ENCODE data around the gene PTGER4.
A peak's percentile ranks its signal among the peaks of the same experiment; 100 is the strongest.

Gene PTGER4

GRCh38 chr5:40672425-40672824 is 7.3 kb upstream of the PTGER4 start:
- DNase-seq: peak; percentile 83 to 89

GRCh38 chr5:40674661-40675235 is 5.0 kb upstream of the PTGER4 start:
- no peak for DNase-seq

- DNase-seq: no peak
Observed at GRCh38 chr5:40675396-40676133, 4.2 kb upstream of the PTGER4 start.

GRCh38 chr5:40676613-40677343 is 2.9 kb upstream of the PTGER4 start:
- DNase-seq: no peak

GRCh38 chr5:40677456-40677855 is 2.3 kb upstream of the PTGER4 start:
- no peak for DNase-seq

- DNase-seq: peak in 1 of 2 experiments; percentile 21
Observed at GRCh38 chr5:40678026-40678425, 1.7 kb upstream of the PTGER4 start.

- no peak for DNase-seq
Observed at GRCh38 chr5:40678460-40679147, 1.1 kb upstream of the PTGER4 start.

- peak; percentile 93 to 95 for DNase-seq
Observed at GRCh38 chr5:40679148-40679912, 385 bp upstream of the PTGER4 start.

- peak in 1 of 2 experiments; percentile 50 for DNase-seq
Observed at GRCh38 chr5:40680741-40681362, 1.1 kb downstream of the PTGER4 start.

- DNase-seq: peak; percentile 47 to 70
Observed at GRCh38 chr5:40681363-40682153, 1.8 kb downstream of the PTGER4 start.

- no peak for DNase-seq
Observed at GRCh38 chr5:40682154-40683017, 2.7 kb downstream of the PTGER4 start.

- DNase-seq: no peak
Observed at GRCh38 chr5:40683305-40683704, 3.6 kb downstream of the PTGER4 start.

- DNase-seq: no peak
Observed at GRCh38 chr5:40685193-40685592, 5.5 kb downstream of the PTGER4 start.

GRCh38 chr5:40685976-40686486 is 6.3 kb downstream of the PTGER4 start:
- DNase-seq: no peak

GRCh38 chr5:40687321-40687720 is 7.6 kb downstream of the PTGER4 start:
- no peak for DNase-seq

- DNase-seq: peak; percentile 88 to 90
Observed at GRCh38 chr5:40688127-40688761, 8.5 kb downstream of the PTGER4 start.

- no peak for DNase-seq
Observed at GRCh38 chr5:40688996-40689395, 9.3 kb downstream of the PTGER4 start.

GRCh38 chr5:40689438-40689837 is 9.7 kb downstream of the PTGER4 start:
- peak in 1 of 2 experiments; percentile 15 for DNase-seq

GRCh38 chr5:40690267-40690666 is 10.6 kb downstream of the PTGER4 start:
- no peak for DNase-seq

All from Kasumi-1 (cell line).